HK-2 (cell line): ENCODE measurements around the gene UBE4B.

ENCODE experiments used
- DNase-seq: peaks from one replicate; pipeline ENCODE4 v3.0.0-alpha.2; 2018; ENCODE audit not compliant: unreplicated experiment

The UBE4B gene

DNA sequence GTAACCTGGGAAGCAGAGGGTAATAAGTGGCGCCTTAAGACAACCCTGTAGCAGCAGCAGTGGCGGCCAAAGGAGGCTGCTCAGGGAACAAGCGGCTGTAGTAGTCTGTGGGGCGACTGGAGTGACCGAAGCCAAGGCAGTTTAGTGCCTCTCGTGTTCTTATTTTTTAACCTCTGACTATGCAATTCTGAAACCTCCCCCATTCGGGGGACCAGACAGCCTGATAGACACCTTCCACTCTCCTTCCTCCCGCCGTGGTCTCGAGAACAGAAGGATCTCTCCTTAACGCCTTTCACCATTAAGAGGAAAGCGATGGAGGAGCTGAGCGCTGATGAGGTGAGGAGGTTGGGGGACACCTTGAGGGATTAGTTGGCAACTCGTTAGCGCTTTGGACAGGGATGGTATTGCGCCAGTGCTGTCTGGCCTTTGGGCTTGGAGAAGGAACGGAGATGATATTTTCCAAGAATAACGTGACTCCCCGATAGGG, 644 bp downstream of the UBE4B start:
- no peak for DNase-seq

DNA sequence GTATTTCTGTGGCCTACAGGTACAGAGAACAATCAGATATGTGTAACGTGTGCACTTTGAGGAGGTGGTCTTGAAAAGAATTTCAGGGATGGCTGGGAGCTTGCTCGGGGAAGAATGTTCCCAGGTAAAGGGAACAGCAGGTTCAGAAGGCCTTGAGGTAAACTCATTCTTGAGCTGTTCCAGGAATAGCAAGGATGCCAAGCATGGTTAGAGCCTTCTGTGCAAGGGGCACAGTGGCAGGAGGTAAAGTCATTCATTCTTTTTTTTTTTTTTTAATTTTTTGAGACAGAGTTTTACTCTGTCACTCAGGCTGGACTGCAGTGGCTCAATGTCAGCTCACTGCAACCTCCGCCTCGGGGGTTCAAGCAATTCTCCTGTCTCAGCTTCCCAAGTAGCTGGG, 10.0 kb downstream of the UBE4B start:
- no peak for DNase-seq

DNA sequence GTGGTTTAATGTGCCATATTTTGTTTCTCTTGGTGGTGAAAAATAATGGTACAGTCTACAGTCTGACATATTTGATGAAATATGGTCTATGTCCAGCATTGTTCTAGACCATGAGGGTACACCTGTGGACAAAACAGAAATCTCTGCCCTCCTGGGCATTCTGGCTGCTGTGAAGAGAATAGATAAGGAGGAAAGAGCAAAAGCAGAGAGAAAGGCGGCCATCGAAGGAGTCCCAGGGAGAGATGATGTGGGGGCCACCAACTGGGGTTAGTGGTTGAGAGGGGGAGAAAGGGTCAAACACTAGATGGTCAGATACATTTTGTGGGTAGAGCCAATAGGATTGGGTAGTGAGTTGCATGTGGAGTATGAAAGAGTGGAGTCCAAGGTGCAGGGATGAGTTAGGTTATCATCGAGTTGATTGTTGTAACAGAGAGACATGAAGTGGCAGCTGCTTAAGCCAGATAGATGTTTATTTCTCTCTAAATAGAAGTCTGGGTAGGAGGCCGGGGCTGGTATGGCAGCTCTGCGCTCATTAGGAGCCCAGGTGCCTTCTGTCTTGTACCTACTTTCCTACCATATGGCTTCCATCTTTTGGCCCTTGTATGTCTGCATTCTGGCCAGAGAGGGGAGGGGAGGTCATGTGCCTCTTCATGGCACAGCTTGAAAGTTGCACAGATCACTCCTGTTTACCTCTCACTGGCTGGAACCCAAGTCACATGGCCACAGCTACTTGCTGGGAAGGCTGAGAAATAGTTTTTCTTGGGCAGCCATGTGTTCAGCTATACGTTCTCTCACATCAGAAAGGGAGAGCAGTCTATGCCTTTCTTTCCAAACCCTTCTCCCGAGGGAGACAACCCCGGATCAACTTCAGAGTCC, 13.0 kb downstream of the UBE4B start:
- no peak for DNase-seq

DNA sequence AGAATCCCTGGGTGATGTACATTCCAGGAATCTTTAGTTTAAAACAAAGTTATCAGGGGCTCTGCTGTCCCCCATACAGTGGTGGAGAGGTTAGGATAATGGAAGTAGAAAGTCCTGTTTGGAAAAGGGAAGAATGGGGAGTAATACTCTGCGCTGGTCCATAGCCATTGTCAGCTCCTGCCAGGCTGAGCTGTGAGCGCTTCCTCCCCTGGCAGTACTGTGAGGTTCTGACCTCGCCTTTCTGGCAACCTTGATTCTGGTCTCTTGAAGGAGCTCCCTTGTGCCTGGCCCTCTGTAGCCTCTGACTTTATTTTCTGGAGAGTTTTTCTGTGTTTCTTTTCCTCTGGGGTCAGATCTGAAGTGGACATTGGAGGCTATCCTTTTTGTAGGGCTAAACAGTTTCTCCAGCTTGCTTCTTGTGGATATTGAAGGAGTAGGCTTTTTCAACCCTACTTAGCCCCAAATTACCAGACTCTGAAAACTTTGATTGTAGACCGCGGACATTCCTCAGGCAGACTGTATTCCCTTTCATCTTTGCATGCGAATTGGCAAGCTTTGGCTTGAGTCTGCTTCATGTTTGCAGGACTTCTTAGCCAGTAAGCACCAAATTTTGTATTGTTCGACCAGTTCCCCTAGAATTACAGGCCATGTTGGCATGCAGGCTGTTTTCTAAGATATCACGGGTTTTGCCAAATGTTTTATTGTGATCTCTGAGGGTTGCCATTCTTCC, 13.8 kb downstream of the UBE4B start:
- DNase-seq = no peak

DNA sequence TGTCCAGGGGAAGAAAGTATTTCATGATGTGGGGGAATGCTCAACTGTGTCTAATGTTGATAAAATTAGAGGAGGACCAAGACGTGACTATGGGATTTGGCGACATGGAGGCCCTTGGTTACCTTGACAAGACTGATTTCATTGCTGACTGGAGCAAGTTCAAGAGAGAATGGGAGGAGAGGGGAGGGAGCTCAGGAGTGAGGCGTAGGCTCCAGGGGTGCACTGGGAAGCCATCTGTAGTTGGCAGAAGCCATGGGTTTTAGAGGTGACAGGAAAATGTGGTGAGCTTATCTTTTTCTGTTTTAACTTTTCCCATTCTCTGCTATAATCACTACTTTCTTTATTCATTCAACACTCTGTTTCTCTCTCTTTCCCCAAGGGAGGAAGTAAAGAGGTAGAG, 15.8 kb downstream of the UBE4B start:
- no peak for DNase-seq

DNA sequence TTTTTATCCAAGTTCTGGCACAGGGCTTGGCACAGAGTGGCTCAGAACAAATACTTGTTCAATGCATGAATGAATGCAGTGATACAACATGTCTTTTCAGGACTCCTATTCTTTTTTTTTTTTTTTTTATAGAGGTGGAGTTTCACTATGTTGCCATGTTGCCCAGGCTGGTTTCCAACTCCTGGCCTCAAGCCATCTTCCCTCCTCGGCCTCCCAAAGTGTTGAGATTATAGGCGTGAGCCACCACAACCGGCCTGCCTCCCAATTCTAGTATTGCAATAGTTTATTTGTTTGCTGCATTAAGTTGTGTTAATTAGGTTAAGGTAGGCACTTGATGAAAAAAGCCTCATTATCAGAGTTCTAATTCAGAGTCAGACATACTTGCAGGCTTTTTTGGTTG, 17.9 kb downstream of the UBE4B start:
- DNase-seq = no peak

DNA sequence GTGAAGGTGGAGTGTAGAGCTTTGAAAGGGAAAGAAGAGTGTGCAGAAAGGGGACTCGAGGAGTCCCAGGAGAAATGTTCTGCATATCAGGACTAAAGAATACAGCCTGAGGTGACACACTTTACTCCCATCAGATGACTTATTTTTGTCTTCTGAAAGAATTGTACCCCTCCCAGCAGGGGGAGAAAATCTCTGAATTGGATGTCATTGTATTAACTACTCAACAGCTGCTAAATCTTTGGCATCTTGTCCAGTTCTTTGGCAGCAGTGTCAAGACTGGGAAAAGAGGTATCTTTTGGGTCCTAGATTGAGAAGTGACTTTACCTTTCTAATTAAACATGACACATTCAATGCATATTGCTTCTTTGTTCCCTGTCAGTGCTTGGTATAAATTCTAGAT, 18.9 kb downstream of the UBE4B start:
- DNase-seq = no peak

DNA sequence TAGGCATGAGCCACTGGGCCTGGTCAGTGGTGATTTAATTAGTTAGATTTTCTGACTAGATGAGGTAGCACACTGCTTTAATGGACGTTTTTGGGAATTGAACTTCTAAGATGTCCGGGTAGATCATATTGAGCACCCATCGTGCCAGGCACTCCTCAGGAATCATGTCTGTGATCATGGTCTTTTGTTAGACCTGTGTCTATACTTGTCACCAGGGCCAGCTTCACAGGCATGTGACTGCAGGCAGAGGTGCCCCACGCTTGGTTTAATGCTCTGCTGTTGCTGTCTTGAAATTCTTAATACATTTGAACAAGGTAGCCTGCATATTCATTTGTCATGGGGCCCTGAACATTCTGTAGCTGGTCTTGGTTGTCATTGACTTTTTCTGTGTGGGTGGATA, 19.6 kb downstream of the UBE4B start:
- no peak for DNase-seq

DNA sequence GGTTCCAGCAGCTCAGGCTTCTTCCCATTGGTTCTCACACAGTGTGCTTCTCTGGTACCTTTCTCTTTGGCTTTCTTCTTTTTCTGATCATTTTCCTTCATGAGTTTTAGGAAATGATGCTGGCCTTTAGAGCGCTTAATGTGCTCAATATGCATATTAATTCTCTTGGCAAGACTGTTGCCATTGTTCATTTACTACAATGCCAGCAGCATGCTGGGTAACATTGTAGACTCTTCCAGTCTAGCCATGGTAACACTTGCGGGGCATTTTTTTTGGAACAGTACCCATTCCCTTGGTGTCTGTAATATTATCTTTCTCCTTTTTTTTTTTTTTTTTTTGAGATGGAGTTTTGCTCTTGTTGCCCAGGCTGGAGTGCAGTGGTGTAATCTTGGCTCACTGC, 21.7 kb downstream of the UBE4B start:
- no peak for DNase-seq

DNA sequence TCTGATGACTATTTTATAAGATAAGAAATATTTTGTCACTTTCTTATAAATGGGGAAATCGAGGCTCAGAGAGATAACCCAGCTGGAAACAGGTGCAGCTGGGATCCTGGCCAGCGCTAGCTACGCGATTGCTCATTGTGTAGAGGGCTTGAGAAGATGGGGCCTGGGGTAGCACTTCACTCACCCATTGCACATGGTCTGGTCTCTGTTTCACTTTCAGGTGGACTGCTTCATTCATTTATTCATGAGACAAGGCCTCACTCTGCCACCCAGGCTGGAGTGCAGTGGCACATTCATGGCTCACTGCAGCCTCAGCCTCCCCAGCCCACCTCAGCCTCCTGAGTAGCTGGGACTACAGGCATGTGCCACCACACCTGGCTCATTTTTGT, 23.8 kb downstream of the UBE4B start:
- no peak for DNase-seq

DNA sequence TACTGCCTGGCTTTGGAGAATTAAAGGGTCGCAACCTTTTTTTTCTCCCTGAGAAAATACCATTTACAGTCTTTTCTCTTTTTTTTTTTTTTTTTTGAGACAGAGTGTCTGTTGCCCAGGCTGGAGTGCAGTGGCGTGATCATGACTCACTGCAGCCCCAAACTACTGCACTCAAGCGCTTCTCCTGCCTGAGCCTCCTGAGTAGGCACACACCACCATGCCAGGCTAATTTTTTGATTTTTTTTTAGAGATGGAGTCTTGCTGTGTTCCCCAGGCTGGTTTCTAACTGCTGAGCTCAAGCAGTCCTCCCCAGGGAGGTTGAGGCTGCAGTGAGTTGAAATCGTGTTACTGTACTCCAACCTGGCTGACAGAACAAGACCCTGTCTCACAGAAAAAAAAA, 24.6 kb downstream of the UBE4B start:
- DNase-seq = peak; percentile 58

DNA sequence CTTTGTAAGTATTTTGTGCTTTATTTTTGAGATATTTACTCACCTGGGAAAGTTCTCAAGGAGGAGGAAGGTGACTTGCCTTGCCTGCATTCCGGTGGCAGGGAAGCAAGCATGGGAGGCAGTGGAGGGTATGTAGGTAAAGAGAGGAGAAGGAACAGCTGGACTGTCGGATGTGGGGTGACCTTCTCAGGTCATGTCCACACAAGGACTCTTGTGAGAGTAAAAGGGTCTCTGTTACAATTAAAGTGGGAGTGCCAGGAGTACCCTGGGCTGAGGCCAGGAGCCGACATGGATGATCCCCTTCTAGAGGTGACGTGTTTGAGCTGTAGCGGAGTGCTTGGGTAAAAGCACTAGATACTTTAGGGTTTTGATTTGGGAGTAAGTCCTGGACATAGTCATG, 25.0 kb downstream of the UBE4B start:
- DNase-seq = no peak

DNA sequence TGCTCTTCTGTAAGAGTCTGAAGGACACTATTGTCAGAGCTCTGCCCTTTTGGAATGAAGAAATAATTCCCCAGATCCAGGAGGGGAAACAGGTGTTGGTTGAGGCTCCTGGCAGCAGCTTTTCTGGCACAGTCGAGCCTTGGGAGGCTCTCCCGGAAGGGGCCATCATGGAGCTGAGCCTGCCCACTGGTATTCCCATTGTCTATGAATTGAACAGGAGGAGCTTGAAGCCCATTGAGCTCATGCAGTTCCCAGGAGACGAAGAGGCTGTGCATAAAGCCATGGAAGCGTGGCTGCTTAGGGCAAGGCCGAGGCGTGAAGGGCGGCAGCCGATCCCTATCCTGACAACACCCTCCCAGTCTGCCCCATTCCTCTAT, 26.6 kb downstream of the UBE4B start:
- no peak for DNase-seq

DNA sequence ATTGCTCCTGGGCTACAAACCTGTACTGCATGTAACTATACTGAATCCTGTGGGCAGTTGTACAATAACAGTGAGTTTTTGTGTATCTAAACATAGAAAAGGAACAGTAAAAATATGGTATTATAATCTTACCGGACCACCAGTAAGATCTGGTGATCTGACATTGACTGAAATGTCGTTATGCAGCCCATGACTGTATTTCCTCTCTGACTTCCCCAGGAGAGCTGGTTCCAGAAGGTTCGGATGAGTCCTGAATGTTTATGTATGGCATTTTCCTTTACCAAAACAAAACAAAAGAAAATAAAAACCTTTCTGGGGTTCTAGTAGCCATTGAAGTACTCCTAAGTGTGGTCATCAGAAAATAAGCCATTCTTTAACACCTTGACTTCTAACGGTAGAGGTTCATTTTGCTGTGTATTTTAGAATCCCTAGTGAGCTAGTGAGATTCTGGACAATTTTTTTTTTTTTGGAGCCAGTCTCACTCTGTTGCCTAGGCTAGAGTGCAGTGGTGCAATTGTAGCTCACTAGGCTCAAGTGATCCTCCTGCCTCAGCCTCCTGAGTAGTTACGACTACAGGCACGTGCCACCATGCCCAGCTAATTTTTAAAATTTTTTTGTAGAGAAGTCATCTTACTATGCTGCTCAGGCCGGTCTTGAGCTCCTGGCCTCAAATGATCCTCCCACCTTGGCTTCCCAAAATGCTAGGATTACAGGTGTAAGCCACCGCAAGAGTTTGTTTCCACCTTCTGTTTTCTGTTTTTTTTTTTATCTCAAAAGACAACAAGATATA, 27.7 kb downstream of the UBE4B start:
- no peak for DNase-seq

DNA sequence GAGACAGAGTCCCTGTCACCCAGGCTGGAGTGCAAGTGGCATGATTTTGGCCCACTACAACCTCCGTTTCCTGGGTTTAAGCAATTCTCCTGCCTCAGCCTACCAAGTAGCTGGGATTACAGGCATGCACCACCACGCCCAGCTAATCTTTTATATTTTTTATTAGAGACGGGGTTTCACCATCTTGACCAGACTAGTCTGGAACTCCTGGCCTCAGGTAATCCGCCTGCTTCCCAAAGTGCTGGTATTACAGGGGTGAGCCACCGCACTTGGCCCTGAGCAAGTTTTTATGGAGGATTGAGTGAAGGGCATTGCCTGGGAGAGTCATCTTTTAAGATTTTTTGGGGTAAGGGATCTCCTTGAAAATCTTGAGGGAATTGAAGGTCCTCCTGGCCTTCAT, 28.5 kb downstream of the UBE4B start:
- DNase-seq = no peak

DNA sequence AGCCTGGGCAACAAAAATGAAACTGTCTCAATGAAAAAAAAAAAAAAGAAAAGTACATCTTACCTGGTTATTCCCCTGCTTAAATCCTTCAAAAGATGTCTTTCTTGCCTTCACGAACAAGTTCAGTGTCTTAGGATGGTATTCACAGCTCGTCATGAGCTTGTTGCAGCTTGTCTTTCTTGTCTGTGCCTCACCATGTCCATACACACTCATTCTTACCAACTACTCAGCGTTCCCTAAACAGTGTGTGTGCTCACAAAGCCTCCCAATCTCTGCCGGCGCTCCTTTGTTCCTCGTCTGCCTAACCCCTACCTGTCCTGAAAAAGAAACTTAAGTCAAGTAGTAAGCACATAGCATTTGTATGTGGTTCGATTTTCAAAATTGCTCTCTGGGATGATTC, 31.1 kb downstream of the UBE4B start:
- DNase-seq = no peak

DNA sequence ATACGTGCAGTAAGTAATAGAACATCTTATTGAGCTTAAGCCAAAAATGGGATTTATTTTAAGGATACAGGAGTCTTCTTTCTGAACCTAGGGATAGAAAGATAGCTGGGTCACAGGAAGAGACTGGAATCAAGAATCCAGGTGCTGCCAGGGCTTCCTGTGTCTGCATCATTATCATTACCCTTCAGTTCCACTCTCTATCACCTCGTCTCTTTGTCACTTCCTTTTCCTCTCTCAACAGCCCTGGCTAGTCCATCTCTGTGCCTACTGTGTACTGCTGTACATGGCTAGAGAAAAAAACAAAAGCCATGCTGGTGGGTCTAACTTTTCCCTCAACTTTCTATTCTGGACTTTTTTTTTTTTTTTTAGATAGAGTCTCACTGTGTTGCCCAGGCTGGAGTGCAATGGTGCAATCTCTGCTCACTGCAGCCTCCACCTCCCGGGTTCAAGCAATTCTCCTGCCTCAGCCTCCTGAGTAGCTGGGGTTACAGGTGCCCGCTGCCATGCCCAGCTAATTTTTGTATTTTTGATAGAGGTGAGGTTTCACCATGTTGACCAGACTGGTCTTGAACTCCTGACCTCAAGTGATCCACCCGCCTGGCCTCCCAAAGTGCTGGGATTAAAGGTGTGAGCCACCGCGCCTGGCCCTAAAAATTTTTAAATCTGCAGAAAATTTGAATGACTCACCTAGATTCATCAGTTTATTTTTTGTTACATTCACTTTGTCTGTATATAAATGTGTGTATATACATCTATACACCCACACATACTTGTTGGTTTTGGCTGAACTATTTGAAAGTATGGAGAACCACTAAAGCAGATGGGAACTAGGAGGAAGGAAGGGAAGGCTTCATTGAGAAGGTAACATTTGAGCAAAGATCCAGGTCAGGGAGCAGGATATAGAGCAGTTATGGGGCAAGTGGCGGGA, 31.9 kb downstream of the UBE4B start:
- no peak for DNase-seq

DNA sequence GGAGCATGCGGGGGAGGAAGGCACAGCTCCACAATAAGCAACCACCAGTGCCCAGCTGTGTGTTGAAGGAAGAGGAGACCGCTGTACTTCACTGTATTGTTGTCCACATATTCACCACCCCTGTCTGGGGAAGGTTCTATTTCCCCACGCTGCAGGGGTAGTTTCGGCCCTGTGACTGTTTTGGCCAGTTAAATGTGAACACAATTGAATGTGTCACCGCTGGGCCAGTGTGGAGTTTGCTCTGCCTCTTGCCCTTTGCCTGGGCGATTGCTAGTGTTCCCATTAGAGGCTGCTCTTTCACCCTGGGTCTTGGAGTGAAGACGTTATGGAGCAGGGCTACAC, 32.6 kb downstream of the UBE4B start:
- DNase-seq = no peak

DNA sequence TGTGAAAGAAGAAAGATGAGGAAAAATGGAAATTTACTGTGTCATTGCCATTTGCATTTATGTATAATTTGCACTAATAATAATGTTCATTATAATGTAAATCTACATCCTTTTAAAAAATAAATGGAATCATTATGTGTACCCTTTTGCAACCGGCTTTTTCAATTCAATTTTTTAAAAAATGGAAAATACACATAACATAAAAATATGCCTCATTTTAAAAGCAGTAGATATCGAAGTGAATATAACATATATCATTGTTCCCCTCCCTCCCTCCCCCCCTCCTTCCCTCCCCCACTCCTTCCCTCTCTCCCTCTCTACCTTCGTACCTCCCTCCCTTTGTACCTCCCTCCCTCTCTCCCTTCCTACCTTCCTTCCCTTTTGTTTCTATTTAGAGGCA, 33.0 kb downstream of the UBE4B start:
- DNase-seq = no peak

DNA sequence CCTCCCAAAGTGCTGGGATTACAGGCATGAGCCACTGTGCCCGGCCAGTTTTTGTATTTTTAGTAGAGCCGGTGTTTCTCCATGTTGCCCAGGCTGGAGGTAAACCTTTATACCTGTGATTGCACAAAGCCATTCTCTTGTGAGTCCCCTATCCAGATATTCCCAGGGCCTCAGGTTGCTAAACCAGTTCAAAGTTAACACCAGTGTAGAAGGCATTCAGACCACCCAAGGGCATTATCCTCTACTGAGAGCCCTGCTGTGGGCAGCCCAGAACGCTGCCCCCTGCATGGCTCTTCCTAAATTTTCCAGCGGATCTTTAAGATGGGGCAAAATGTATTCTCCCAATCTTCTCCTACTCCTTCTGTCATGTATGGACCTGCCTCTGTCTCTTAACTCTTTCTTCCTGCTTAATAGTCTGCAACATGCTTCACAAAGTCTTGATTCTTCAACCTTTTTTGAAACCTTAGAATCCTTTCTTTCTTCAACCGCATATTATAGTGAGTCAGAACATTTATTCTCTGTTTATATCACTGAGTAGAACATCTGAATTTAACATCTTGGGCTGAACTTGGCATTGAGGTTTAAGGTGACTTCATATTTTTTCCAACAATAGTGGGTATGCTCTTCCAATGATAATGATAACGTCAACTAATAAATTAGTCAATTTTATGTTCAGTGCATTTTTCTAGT, 36.0 kb downstream of the UBE4B start:
- no peak for DNase-seq

DNA sequence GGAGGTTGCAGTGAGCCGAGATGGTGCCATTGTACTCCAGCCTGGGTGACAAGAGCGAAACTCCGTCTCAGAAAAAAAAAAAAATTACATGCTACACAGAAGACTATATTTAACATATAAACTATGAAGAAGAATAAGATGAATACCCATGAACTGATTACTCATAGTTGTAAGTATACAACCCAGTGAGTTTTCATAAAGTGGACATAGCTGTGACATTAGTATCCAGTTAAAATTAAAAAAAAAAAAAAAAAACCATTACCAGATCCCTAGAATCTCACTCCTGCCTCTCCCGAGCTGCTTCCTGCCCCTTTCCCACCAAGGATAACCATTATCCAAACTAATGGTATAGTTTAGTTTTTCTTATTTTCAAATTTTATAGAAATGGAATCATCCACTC, 37.4 kb downstream of the UBE4B start:
- no peak for DNase-seq
